ENCODE measurements around the gene CFAP90. TPM values are rescaled to one million over a fixed set of nuclear protein-coding genes. Genes with fewer than 3 reads are reported as not detected.

CFAP90 gene
- total RNA-seq, 4 donors from 2014 or later: 0.21 to 0.32 TPM; not detected in 2

- DNase-seq (ENCODE audit: low spot score in 2 of 2): no peak
- WGBS, 2 donors: 81 to 91% methylated on average over 2 of the region's 2 CpGs
- intact Hi-C loops (cut with DNase I; ENCODE audit: low total_unique reads): no loop called here
- no peak overlapping the region for H3K4me3 ChIP-seq (ENCODE audit: low read depth, poor library complexity, severe bottlenecking)
- TF ChIP-seq CTCF (IDR thresholded peaks at IDR 0.05) (no peak), POLR2A (IDR thresholded peaks at IDR 0.05) (no peak)
These were observed 2.1 kb upstream of the CFAP90 start for GRCh38 chr5:7852988-7853387.

- no peak overlapping the region for H3K4me3 ChIP-seq (ENCODE audit: low read depth, poor library complexity, severe bottlenecking)
- intact Hi-C loops (cut with DNase I; ENCODE audit: low total_unique reads): no loop called here
- no peak for DNase-seq (ENCODE audit: low spot score in 2 of 2)
These were observed 1.6 kb upstream of the CFAP90 start for GRCh38 chr5:7852542-7852941.

GRCh38 chr5:7851617-7852289 is 820 bp upstream of the CFAP90 start:
- intact Hi-C loops (cut with DNase I; ENCODE audit: low total_unique reads): no loop called here
- TF ChIP-seq POLR2A (IDR thresholded peaks at IDR 0.05) (no peak), CTCF (IDR thresholded peaks at IDR 0.05) (no peak)
- H3K4me3 ChIP-seq (ENCODE audit: low read depth, poor library complexity, severe bottlenecking): no peak overlapping the region
- 86 to 87% methylated on average over 8 of the region's 8 CpGs for WGBS, 2 donors
- DNase-seq (ENCODE audit: low spot score in 2 of 2): no peak

More at GRCh38 chr5:7852542-7852941, 1.6 kb upstream of the CFAP90 start:
- 58 to 67% methylated on average over 1 of the region's 1 CpG for WGBS, 2 donors
- TF ChIP-seq CTCF (IDR thresholded peaks at IDR 0.05) (no peak), POLR2A (IDR thresholded peaks at IDR 0.05) (no peak)

- no peak for DNase-seq (ENCODE audit: low spot score in 2 of 2)
- WGBS, 2 donors: 58 to 66% methylated on average over 16 of the region's 16 CpGs
These were observed 283 bp upstream of the CFAP90 start for GRCh38 chr5:7851240-7851592.

GRCh38 chr5:7849681-7850394 is 1.1 kb downstream of the CFAP90 start:
- no peak for TF ChIP-seq CTCF (IDR thresholded peaks at IDR 0.05)
- no peak for TF ChIP-seq POLR2A (IDR thresholded peaks at IDR 0.05)
- WGBS, 2 donors: 5 to 7% methylated on average over 31 to 35 of the region's 44 CpGs
- peak in 1 of 2 donors; percentile 91 for DNase-seq (ENCODE audit: low spot score in 2 of 2)
- no peak overlapping the region for H3K4me3 ChIP-seq (ENCODE audit: low read depth, poor library complexity, severe bottlenecking)
- intact Hi-C loops (cut with DNase I; ENCODE audit: low total_unique reads): no loop called here

More at GRCh38 chr5:7851240-7851592, 283 bp upstream of the CFAP90 start:
- intact Hi-C loops (cut with DNase I; ENCODE audit: low total_unique reads): no loop called here
- TF ChIP-seq CTCF (IDR thresholded peaks at IDR 0.05) (no peak), POLR2A (IDR thresholded peaks at IDR 0.05) (no peak)
- no peak overlapping the region for H3K4me3 ChIP-seq (ENCODE audit: low read depth, poor library complexity, severe bottlenecking)

Data from lower leg skin (tissue), 4 donors.